K562 (cell line): ENCODE measurements around the gene MARCHF3.
"Not testable (repeated sequence)": the region's sequence is repeated elsewhere in the genome, so short reads cannot be mapped to it uniquely, and the experiment has no call there.

Experiments
- FOXK2 ChIP-seq, 2 experiments: fragments of 450-650 bp; IDR thresholded peaks in 1 of 2; conservative IDR thresholded peaks in 1 of 2; 2 replicates each; pipeline ENCODE4 v1.6.1; 2016; ENCODE audit warnings: low read depth in 2 of 2, mild to moderate bottlenecking in 1 of 2
- GATA2 ChIP-seq: sonication (generic); formaldehyde crosslinking; IDR thresholded peaks from 2 replicates; pipeline ENCODE4 v1.4.0; 2020; ENCODE audit warnings: mild to moderate bottlenecking, missing genetic modification reagents
- GATAD2A ChIP-seq: fragments of 450-650 bp; IDR thresholded peaks from 2 replicates; pipeline ENCODE4 v1.6.1; 2017
- HDGF ChIP-seq: fragments of 450-650 bp; IDR thresholded peaks from 2 replicates; pipeline ENCODE4 v1.6.1; 2016
- LCOR ChIP-seq: sonication (generic); formaldehyde crosslinking; IDR thresholded peaks from 2 replicates; pipeline ENCODE4 v1.8.0; 2022; ENCODE audit warnings: mild to moderate bottlenecking, missing genetic modification reagents
- MTA3 ChIP-seq: fragments of 450-650 bp; formaldehyde crosslinking; IDR thresholded peaks from 2 replicates; pipeline ENCODE4 v1.6.1; 2017; ENCODE audit warnings: mild to moderate bottlenecking, borderline replicate concordance
- NCOA1 ChIP-seq: fragments of 450-650 bp; IDR thresholded peaks from 2 replicates; pipeline ENCODE4 v1.6.1; 2016; ENCODE audit warnings: low read depth
- PRPF4 ChIP-seq: fragments of 200-400 bp; formaldehyde crosslinking; IDR thresholded peaks from one replicate; pipeline ENCODE4 v1.6.1; 2017; ENCODE audit warnings: low read length, low read depth, mild to moderate bottlenecking; ENCODE audit not compliant: insufficient read depth, poor library complexity, severe bottlenecking
- PTTG1 ChIP-seq: fragments of 450-650 bp; IDR thresholded peaks from 2 replicates; pipeline ENCODE4 v1.6.1; 2016; ENCODE audit warnings: low read depth, mild to moderate bottlenecking, missing genetic modification characterization, missing compliant biosample characterization
- SRSF9 ChIP-seq: fragments of 200-400 bp; formaldehyde crosslinking; IDR thresholded peaks from 2 replicates; pipeline ENCODE4 v1.6.1; 2017; ENCODE audit warnings: low read depth, low read length, borderline replicate concordance

GRCh38 chr5:126845470-126846070 is 184.8 kb downstream of the MARCHF3 start:
- not testable (repeated sequence) for TF ChIP-seq PRPF4; GATA2 (CRISPR knock-in tag); NCOA1; SRSF9; GATAD2A; FOXK2 (conservative IDR thresholded peaks at IDR 0.05 in 1 of 2, IDR thresholded peaks at IDR 0.05 in 1 of 2; ENCODE audit: low read depth in 2 of 2); LCOR (CRISPR knock-in tag); MTA3; HDGF; PTTG1
